Spleen (tissue), 7 donors: ENCODE results near the gene SLC1A3.

Source experiments
- CTCF ChIP-seq, 11 experiments: fragments of 200-600 bp in 7 of 11; fragments of 450-650 bp in 4 of 11; sonication (generic) in 4 of 11; IDR thresholded peaks in 8 of 11; conservative IDR thresholded peaks in 3 of 11; 1 replicate in 7 of 11; 2 replicates in 4 of 11; pipeline versions ENCODE4 v1.4.0 to v1.8.0; 2016 to 2021; ENCODE audit warnings: antibody characterized with exemption in 11 of 11, inconsistent platforms in 4 of 11, mild to moderate bottlenecking in 1 of 11
- POLR2A ChIP-seq, 3 donors: fragments of 450-650 bp; IDR thresholded peaks; one replicate each; pipeline ENCODE4 v1.5.1; 2017; ENCODE audit warnings: antibody characterized with exemption in 3 of 3, mild to moderate bottlenecking in 1 of 3
- donor health status: DM: no; HTN: no; CAD: no; lungs with moderate emphysema.
- donor health status: DM: no; HTN: no; CAD: no.
- donor health status: DM: no; HTN: no; CAD: no.

GRCh38 chr5:36722900-36723299, 116.5 kb downstream of the SLC1A3 start:
- TF ChIP-seq CTCF (IDR thresholded peaks at IDR 0.05 in 8 of 11, conservative IDR thresholded peaks at IDR 0.05 in 3 of 11), result no peak
- no peak for TF ChIP-seq POLR2A (IDR thresholded peaks at IDR 0.05)
